Measurements from ENCODE around the gene NOP56.
"Not testable (repeated sequence)": the region's sequence is repeated elsewhere in the genome, so short reads cannot be mapped to it uniquely, and the experiment has no call there.

Gene NOP56

GRCh38 chr20:2695206-2695983 lies 43.0 kb downstream of the NOP56 start:
- H3K4me1 ChIP-seq (ENCODE audit: control extremely low read depth in 1 of 4, control insufficient read depth in 4 of 4, insufficient read depth in 4 of 4, low read length in 3 of 4) = peaks cover 0 to 26% (median 11%) of the 10 kb centered on the region in 4 experiments
- no peaks in the 10 kb centered on the region for H3K36me3 ChIP-seq (ENCODE audit: control insufficient read depth in 4 of 4, insufficient read depth in 4 of 4, low read length in 3 of 4)
- no peaks in the 10 kb centered on the region for H3K9me3 ChIP-seq (ENCODE audit: control extremely low read depth in 1 of 5, control insufficient read depth in 4 of 5, insufficient read depth in 2 of 5, low read depth in 1 of 5, low read length in 4 of 5)
- DNase-seq = no peak
- ChIA-PET POLR2A (interaction anchor here (0.9 kb wide), 1 partner anchor 106 kb away, joined by 3 read pairs; no protein-coding TSS in a partner anchor), CTCF (interaction anchor here (1.2 to 4.4 kb wide), 4 partner anchors 14 to 47 kb away, joined by 3 to 24 read pairs (median 4); no protein-coding TSS in a partner anchor)
- peaks cover 0 to 67% (median 24%) of the 10 kb centered on the region in 5 experiments for H3K27me3 ChIP-seq (replicated peaks in 2 of 5; ENCODE audit: control insufficient read depth in 4 of 5, insufficient read depth in 5 of 5, low read length in 4 of 5)
- no peak overlapping the region for H3K4me3 ChIP-seq (ENCODE audit: control insufficient read depth in 1 of 7, extremely low read depth in 1 of 7, insufficient read depth in 4 of 7, low read depth in 2 of 7, low read length in 6 of 7)
- 89% methylated on average over 12 of the region's 13 CpGs for WGBS (ENCODE audit: insufficient coverage)
- no peak overlapping the region for H3K27ac ChIP-seq (ENCODE audit: insufficient read depth in 1 of 2, low read depth in 1 of 2, low read length in 2 of 2, poor library complexity in 1 of 2, severe bottlenecking in 2 of 2)

- H3K27ac ChIP-seq (ENCODE audit: insufficient read depth in 1 of 2, low read depth in 1 of 2, low read length in 2 of 2, poor library complexity in 1 of 2, severe bottlenecking in 2 of 2); DNase-seq; H3K4me3 ChIP-seq (ENCODE audit: control insufficient read depth in 1 of 7, extremely low read depth in 1 of 7, insufficient read depth in 4 of 7, low read depth in 2 of 7, low read length in 6 of 7); H3K9me3 ChIP-seq (ENCODE audit: control extremely low read depth in 1 of 5, control insufficient read depth in 4 of 5, insufficient read depth in 2 of 5, low read depth in 1 of 5, low read length in 4 of 5); H3K36me3 ChIP-seq (ENCODE audit: control insufficient read depth in 4 of 4, insufficient read depth in 4 of 4, low read length in 3 of 4); POLR2A ChIA-PET: not testable (repeated sequence)
- 99% methylated on average over 9 of the region's 12 CpGs for WGBS (ENCODE audit: insufficient coverage)
- Histone ChIP-seq H3K4me1 (ENCODE audit: control extremely low read depth in 1 of 4, control insufficient read depth in 4 of 4, insufficient read depth in 4 of 4, low read length in 3 of 4) (peaks cover 0 to 20% (median 8%) of the 10 kb centered on the region in 4 experiments), H3K27me3 (replicated peaks in 2 of 5; ENCODE audit: control insufficient read depth in 4 of 5, insufficient read depth in 5 of 5, low read length in 4 of 5) (peaks cover 0 to 62% (median 24%) of the 10 kb centered on the region in 5 experiments)
- CTCF ChIA-PET = interaction anchor here (1.2 to 1.5 kb wide), 3 partner anchors 20 to 45 kb away, joined by 3 to 5 read pairs (median 4); no protein-coding TSS in a partner anchor
Measured at GRCh38 chr20:2695984-2696525, 43.6 kb downstream of the NOP56 start.

GRCh38 chr20:2696646-2697045 lies 44.2 kb downstream of the NOP56 start:
- DNase-seq = no peak
- Histone ChIP-seq H3K27me3 (replicated peaks in 2 of 5; ENCODE audit: control insufficient read depth in 4 of 5, insufficient read depth in 5 of 5, low read length in 4 of 5) (peaks cover 0 to 56% (median 20%) of the 10 kb centered on the region in 5 experiments), H3K9me3 (ENCODE audit: control extremely low read depth in 1 of 5, control insufficient read depth in 4 of 5, insufficient read depth in 2 of 5, low read depth in 1 of 5, low read length in 4 of 5) (no peaks in the 10 kb centered on the region), H3K36me3 (ENCODE audit: control insufficient read depth in 4 of 4, insufficient read depth in 4 of 4, low read length in 3 of 4) (no peaks in the 10 kb centered on the region), H3K27ac (ENCODE audit: insufficient read depth in 1 of 2, low read depth in 1 of 2, low read length in 2 of 2, poor library complexity in 1 of 2, severe bottlenecking in 2 of 2) (no peak overlapping the region), H3K4me1 (ENCODE audit: control extremely low read depth in 1 of 4, control insufficient read depth in 4 of 4, insufficient read depth in 4 of 4, low read length in 3 of 4) (peaks cover 0 to 18% (median 8%) of the 10 kb centered on the region in 4 experiments), H3K4me3 (ENCODE audit: control insufficient read depth in 1 of 7, extremely low read depth in 1 of 7, insufficient read depth in 4 of 7, low read depth in 2 of 7, low read length in 6 of 7) (no peak overlapping the region)
- WGBS (ENCODE audit: insufficient coverage) = 95% methylated on average over 6 of the region's 9 CpGs
- ChIA-PET CTCF (interaction anchor here (1.3 to 1.5 kb wide), 2 partner anchors 12 to 45 kb away, joined by 4 to 5 read pairs; no protein-coding TSS in a partner anchor), POLR2A (no interaction called here)

- DNase-seq = no peak
- POLR2A ChIA-PET = no interaction called here
- Histone ChIP-seq H3K27ac (ENCODE audit: insufficient read depth in 1 of 2, low read depth in 1 of 2, low read length in 2 of 2, poor library complexity in 1 of 2, severe bottlenecking in 2 of 2) (no peak overlapping the region), H3K36me3 (ENCODE audit: control insufficient read depth in 4 of 4, insufficient read depth in 4 of 4, low read length in 3 of 4) (no peaks in the 10 kb centered on the region), H3K4me3 (ENCODE audit: control insufficient read depth in 1 of 7, extremely low read depth in 1 of 7, insufficient read depth in 4 of 7, low read depth in 2 of 7, low read length in 6 of 7) (no peak overlapping the region), H3K9me3 (ENCODE audit: control extremely low read depth in 1 of 5, control insufficient read depth in 4 of 5, insufficient read depth in 2 of 5, low read depth in 1 of 5, low read length in 4 of 5) (no peaks in the 10 kb centered on the region), H3K4me1 (ENCODE audit: control extremely low read depth in 1 of 4, control insufficient read depth in 4 of 4, insufficient read depth in 4 of 4, low read length in 3 of 4) (peaks cover 0 to 10% (median 6%) of the 10 kb centered on the region in 4 experiments), H3K27me3 (replicated peaks in 2 of 5; ENCODE audit: control insufficient read depth in 4 of 5, insufficient read depth in 5 of 5, low read length in 4 of 5) (peaks cover 0 to 50% (median 20%) of the 10 kb centered on the region in 5 experiments)
- WGBS (ENCODE audit: insufficient coverage) = 40% methylated on average over 1 of the region's 3 CpGs
- CTCF ChIA-PET = interaction anchor here (1.0 to 3.4 kb wide), 4 partner anchors 9 to 55 kb away, joined by 3 to 17 read pairs (median 4); no protein-coding TSS in a partner anchor
Measured at GRCh38 chr20:2697768-2698167, 45.3 kb downstream of the NOP56 start.

GRCh38 chr20:2698186-2698817 lies 45.9 kb downstream of the NOP56 start:
- ChIA-PET CTCF (interaction anchor here (0.9 to 3.4 kb wide), 4 partner anchors 9 to 55 kb away, joined by 3 to 17 read pairs (median 4); no protein-coding TSS in a partner anchor), POLR2A (no interaction called here)
- 94% methylated on average over 4 of the region's 4 CpGs for WGBS (ENCODE audit: insufficient coverage)
- H3K9me3 ChIP-seq (ENCODE audit: control extremely low read depth in 1 of 5, control insufficient read depth in 4 of 5, insufficient read depth in 2 of 5, low read depth in 1 of 5, low read length in 4 of 5) = no peaks in the 10 kb centered on the region
- peaks cover 0 to 48% (median 20%) of the 10 kb centered on the region in 5 experiments for H3K27me3 ChIP-seq (replicated peaks in 2 of 5; ENCODE audit: control insufficient read depth in 4 of 5, insufficient read depth in 5 of 5, low read length in 4 of 5)
- DNase-seq = no peak
- H3K27ac ChIP-seq (ENCODE audit: insufficient read depth in 1 of 2, low read depth in 1 of 2, low read length in 2 of 2, poor library complexity in 1 of 2, severe bottlenecking in 2 of 2) = no peak overlapping the region
- H3K4me1 ChIP-seq (ENCODE audit: control extremely low read depth in 1 of 4, control insufficient read depth in 4 of 4, insufficient read depth in 4 of 4, low read length in 3 of 4) = peaks cover 0 to 10% (median 6%) of the 10 kb centered on the region in 4 experiments
- no peak overlapping the region for H3K4me3 ChIP-seq (ENCODE audit: control insufficient read depth in 1 of 7, extremely low read depth in 1 of 7, insufficient read depth in 4 of 7, low read depth in 2 of 7, low read length in 6 of 7)
- no peaks in the 10 kb centered on the region for H3K36me3 ChIP-seq (ENCODE audit: control insufficient read depth in 4 of 4, insufficient read depth in 4 of 4, low read length in 3 of 4)

- H3K27ac ChIP-seq (ENCODE audit: insufficient read depth in 1 of 2, low read depth in 1 of 2, low read length in 2 of 2, poor library complexity in 1 of 2, severe bottlenecking in 2 of 2) = no peak overlapping the region
- POLR2A ChIA-PET = no interaction called here
- no peak for DNase-seq
- no peaks in the 10 kb centered on the region for H3K36me3 ChIP-seq (ENCODE audit: control insufficient read depth in 4 of 4, insufficient read depth in 4 of 4, low read length in 3 of 4)
- peaks cover 0 to 9% (median 5%) of the 10 kb centered on the region in 4 experiments for H3K4me1 ChIP-seq (ENCODE audit: control extremely low read depth in 1 of 4, control insufficient read depth in 4 of 4, insufficient read depth in 4 of 4, low read length in 3 of 4)
- no peak overlapping the region for H3K4me3 ChIP-seq (ENCODE audit: control insufficient read depth in 1 of 7, extremely low read depth in 1 of 7, insufficient read depth in 4 of 7, low read depth in 2 of 7, low read length in 6 of 7)
- CTCF ChIA-PET = interaction anchor here (0.9 to 3.4 kb wide), 3 partner anchors 10 to 43 kb away, joined by 5 to 17 read pairs (median 12); no protein-coding TSS in a partner anchor
- H3K27me3 ChIP-seq (replicated peaks in 2 of 5; ENCODE audit: control insufficient read depth in 4 of 5, insufficient read depth in 5 of 5, low read length in 4 of 5) = peaks cover 0 to 42% (median 20%) of the 10 kb centered on the region in 5 experiments
- no peaks in the 10 kb centered on the region for H3K9me3 ChIP-seq (ENCODE audit: control extremely low read depth in 1 of 5, control insufficient read depth in 4 of 5, insufficient read depth in 2 of 5, low read depth in 1 of 5, low read length in 4 of 5)
- 96% methylated on average over 4 of the region's 4 CpGs for whole genome bisulfite sequencing (ENCODE audit: insufficient coverage)
Measured at GRCh38 chr20:2698912-2699311, 46.5 kb downstream of the NOP56 start.

All from common myeloid progenitor, CD34-positive (primary cell).